CD8-positive, alpha-beta memory T cell (primary cell): ENCODE measurements around the gene CRTC1. TPM values are rescaled to one million over a fixed set of nuclear protein-coding genes. Genes with fewer than 3 reads are reported as not detected.

Source experiments
- CTCF ChIA-PET: fragments of 350-600 bp; sonication (Branson Sonifier 250); formaldehyde crosslinking; loops from one replicate; lab custom pipeline; 2021; ENCODE audit warnings: antibody characterized with exemption; lab: Charles Lee
- POLR2A ChIA-PET: fragments of 350-600 bp; sonication (Branson Sonifier 250); formaldehyde crosslinking; loops from one replicate; lab custom pipeline; 2021; ENCODE audit warnings: antibody characterized with exemption; lab: Charles Lee
- DNase-seq, 5 donors: peaks; one replicate each; pipeline versions ENCODE4 v3.0.0 to v3.0.0-alpha.2; 2020 to 2022; ENCODE audit warnings: mixed read lengths in 1 of 5
- H3K27ac ChIP-seq: one replicate; pipeline ENCODE4 v1.7.0; 2013; ENCODE audit warnings: low read depth, mild to moderate bottlenecking, low read length, moderate library complexity
- H3K27me3 ChIP-seq: 2 replicates; pipeline ENCODE4 v1.7.0; 2013; ENCODE audit warnings: low read length, mild to moderate bottlenecking; ENCODE audit not compliant: insufficient read depth, poor library complexity, severe bottlenecking
- H3K36me3 ChIP-seq: 2 replicates; pipeline ENCODE4 v1.7.0; 2013; ENCODE audit warnings: mild to moderate bottlenecking, low read length, moderate library complexity; ENCODE audit not compliant: insufficient read depth
- H3K4me1 ChIP-seq: 2 replicates; pipeline ENCODE4 v1.7.0; 2013; ENCODE audit warnings: mild to moderate bottlenecking, low read length, moderate library complexity; ENCODE audit not compliant: insufficient read depth
- H3K4me3 ChIP-seq: 2 replicates; pipeline ENCODE4 v1.7.0; 2013; ENCODE audit warnings: mild to moderate bottlenecking, low read length
- H3K9me3 ChIP-seq: 2 replicates; pipeline ENCODE4 v1.7.0; 2013; ENCODE audit warnings: mild to moderate bottlenecking, low read length
- H3K27ac Mint-ChIP-seq, 8 donors: one replicate each; pipeline ENCODE4 v1.8.0; 2020 to 2021; ENCODE audit warnings: mixed read lengths in 8 of 8, mild to moderate bottlenecking in 6 of 8, inconsistent platforms in 3 of 8, moderate library complexity in 3 of 8
- H3K27me3 Mint-ChIP-seq, 2 donors: one replicate each; pipeline ENCODE4 v1.8.0; 2020 to 2021; ENCODE audit warnings: mixed read lengths in 2 of 2, mild to moderate bottlenecking in 1 of 2, moderate library complexity in 1 of 2
- H3K36me3 Mint-ChIP-seq, 3 donors: one replicate each; pipeline ENCODE4 v1.8.0; 2020 to 2021; ENCODE audit warnings: mixed read lengths in 3 of 3, inconsistent platforms in 1 of 3, mild to moderate bottlenecking in 1 of 3
- H3K4me1 Mint-ChIP-seq, 3 donors: one replicate each; pipeline ENCODE4 v1.8.0; 2020 to 2021; ENCODE audit warnings: mixed read lengths in 3 of 3, inconsistent platforms in 1 of 3, mild to moderate bottlenecking in 1 of 3
- H3K4me3 Mint-ChIP-seq, 7 donors: one replicate each; pipeline ENCODE4 v1.8.0; 2020 to 2021; ENCODE audit warnings: mixed read lengths in 7 of 7, mild to moderate bottlenecking in 6 of 7, moderate library complexity in 4 of 7, inconsistent platforms in 2 of 7
- H3K9me3 Mint-ChIP-seq, 5 donors: one replicate each; pipeline ENCODE4 v1.8.0; 2020 to 2022; ENCODE audit warnings: mixed read lengths in 5 of 5, mild to moderate bottlenecking in 3 of 5, moderate library complexity in 2 of 5, inconsistent platforms in 1 of 5
- polyA plus RNA-seq: library from polyadenylated mRNA; unstranded; fragments of 300-500 nt; fragmentation: Illumina TruSeq; gene quantifications from one replicate; pipeline ENCODE4 v1.2.3, GENCODE V29; 2021
- total RNA-seq, 2 experiments: library from RNA; stranded (reverse); gene quantifications; one replicate each; pipeline ENCODE4 v1.2.3, GENCODE V29; 2021

The CRTC1 gene
- total and polyA plus RNA-seq, 3 experiments from 2014 or later = 1.3 to 7.1 (median 6.7) TPM

DNA sequence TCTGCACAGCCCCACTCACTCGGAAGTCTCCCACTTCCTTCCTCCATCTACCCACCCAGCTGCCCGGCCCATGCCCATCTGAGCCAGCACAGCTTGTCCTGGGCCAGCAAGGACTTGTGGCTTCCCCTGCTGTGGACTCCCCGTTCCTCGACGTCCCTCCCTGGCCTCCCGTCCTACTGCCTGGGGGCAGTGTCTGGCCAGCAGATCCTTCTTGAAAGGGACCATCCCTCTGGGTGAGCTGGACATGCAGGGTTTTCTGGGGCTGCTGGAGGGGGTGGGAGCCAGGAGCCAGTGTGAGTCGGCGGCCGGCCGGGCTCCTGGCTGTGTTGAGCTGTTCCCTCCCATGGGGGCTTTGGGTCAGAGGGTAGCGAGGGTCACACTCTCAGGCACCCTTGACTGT, 26.7 kb downstream of the CRTC1 start:
- Histone ChIP-seq H3K9me3 (no peaks in the 10 kb centered on the region), H3K27ac (no peak overlapping the region), H3K4me1 (no peaks in the 10 kb centered on the region), H3K36me3 (no peaks in the 10 kb centered on the region), H3K4me3 (no peak overlapping the region), H3K27me3 (no peaks in the 10 kb centered on the region)
- peaks cover 15 to 28% (median 15%) of the 10 kb centered on the region in 3 donors for H3K4me1 Mint-ChIP-seq
- ChIA-PET POLR2A (no interaction called here), CTCF (no interaction called here)
- no peak overlapping the region for H3K4me3 Mint-ChIP-seq
- no peak for DNase-seq
- H3K27ac Mint-ChIP-seq = no peak overlapping the region
- no peaks in the 10 kb centered on the region for H3K9me3 Mint-ChIP-seq
- peaks cover 0 to 1% (median 0%) of the 10 kb centered on the region in 3 donors for H3K36me3 Mint-ChIP-seq
- no peaks in the 10 kb centered on the region for H3K27me3 Mint-ChIP-seq

DNA sequence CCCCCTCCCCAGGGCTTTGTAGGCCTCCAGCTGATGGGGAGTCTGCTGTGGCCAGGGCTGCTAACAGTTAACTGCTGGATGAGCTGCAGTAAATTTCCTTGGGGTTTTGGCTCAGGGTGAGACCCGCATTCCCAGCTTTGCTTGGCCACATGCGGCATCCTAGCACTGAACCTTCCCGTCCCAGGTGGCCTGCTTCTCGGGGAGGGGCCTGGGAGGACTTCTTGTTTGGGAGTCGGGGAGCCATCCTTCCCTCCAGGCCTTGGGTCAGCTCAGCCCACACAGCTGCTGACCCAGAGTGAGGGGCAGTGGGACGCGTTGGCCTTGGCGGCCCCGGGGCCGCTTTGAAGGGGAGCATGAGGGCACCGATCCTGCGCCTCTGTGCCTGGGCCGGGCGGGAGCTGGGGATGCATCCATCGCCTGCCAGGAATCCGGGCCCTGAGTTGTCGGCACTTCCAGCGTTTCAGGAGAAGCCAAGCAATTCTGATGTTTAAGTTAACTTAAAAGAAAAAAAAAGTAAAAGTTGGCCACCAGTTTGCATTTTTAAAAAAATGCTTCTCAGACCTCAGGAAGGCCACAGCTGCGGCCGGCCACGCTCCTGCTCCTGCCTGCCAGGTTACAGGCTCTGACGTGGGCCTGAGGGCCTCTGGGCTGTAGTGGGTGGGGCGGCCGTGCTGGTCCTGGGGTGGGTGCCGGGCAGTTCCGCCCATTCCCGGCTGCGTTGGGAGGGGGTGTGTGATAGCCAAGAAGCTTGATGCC, 27.7 kb downstream of the CRTC1 start:
- Mint-ChIP-seq H3K9me3 (no peaks in the 10 kb centered on the region), H3K4me1 (peaks cover 16 to 31% (median 17%) of the 10 kb centered on the region in 3 donors), H3K27me3 (no peaks in the 10 kb centered on the region), H3K4me3 (no peak overlapping the region), H3K36me3 (no peaks in the 10 kb centered on the region), H3K27ac (no peak overlapping the region)
- ChIA-PET POLR2A (no interaction called here), CTCF (interaction anchor here (1.1 kb wide), 1 partner anchor 16 kb away, joined by 4 read pairs; no protein-coding TSS in a partner anchor)
- no peaks in the 10 kb centered on the region for H3K4me1 ChIP-seq
- no peaks in the 10 kb centered on the region for H3K36me3 ChIP-seq
- H3K27ac ChIP-seq = no peak overlapping the region
- H3K27me3 ChIP-seq = no peaks in the 10 kb centered on the region
- no peak overlapping the region for H3K4me3 ChIP-seq
- DNase-seq = no peak
- no peaks in the 10 kb centered on the region for H3K9me3 ChIP-seq

DNA sequence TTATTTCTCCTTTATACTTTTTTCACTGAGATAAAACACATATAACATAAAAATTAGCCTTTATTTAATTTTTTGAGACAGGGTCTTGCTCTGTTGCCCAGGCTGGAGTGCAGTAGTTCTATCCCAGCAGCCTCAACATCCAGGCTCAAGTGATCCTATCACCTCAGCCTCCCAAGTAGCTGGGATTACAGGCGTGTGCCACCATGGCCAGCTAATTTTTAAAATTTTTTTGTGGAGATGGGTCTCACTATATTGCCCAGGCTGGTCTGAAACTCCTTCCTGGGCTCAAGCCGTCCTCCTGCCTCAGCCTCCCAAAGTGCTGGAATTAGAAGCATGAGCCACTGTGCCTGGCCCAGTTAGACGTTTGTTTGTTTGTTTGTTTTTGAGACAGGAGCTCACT, 28.4 kb downstream of the CRTC1 start:
- no peaks in the 10 kb centered on the region for H3K36me3 ChIP-seq
- Mint-ChIP-seq H3K27me3 (no peaks in the 10 kb centered on the region), H3K36me3 (no peaks in the 10 kb centered on the region), H3K27ac (no peak overlapping the region), H3K9me3 (no peaks in the 10 kb centered on the region), H3K4me1 (peaks cover 17 to 36% (median 20%) of the 10 kb centered on the region in 3 donors), H3K4me3 (no peak overlapping the region)
- POLR2A ChIA-PET = no interaction called here
- no peak overlapping the region for H3K27ac ChIP-seq
- H3K27me3 ChIP-seq = no peaks in the 10 kb centered on the region
- no peak overlapping the region for H3K4me3 ChIP-seq
- no peaks in the 10 kb centered on the region for H3K9me3 ChIP-seq
- CTCF ChIA-PET = interaction anchor here (1.1 kb wide), 1 partner anchor 15 kb away, joined by 4 read pairs; no protein-coding TSS in a partner anchor
- DNase-seq = no peak
- H3K4me1 ChIP-seq = no peaks in the 10 kb centered on the region

DNA sequence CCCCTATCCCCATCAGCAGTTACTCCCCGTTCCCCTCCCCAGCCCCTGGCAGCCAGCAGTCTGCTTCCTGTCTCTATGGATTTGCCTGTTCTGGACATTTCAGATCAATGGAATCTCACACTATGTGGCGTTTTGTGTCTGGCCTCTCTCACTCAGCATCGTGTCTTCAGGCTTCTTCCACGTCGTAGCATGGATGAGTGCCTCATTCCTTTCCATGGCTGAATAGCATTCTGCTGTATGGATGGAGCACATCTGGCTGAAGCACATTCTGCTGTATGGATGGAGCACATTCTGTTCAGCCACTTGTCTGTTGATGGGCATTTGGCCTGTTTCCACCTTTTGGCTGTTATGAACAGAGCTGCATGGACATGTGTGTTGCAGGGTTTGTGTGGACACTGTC, 29.5 kb downstream of the CRTC1 start:
- DNase-seq = no peak
- Mint-ChIP-seq H3K27ac (peak overlapping the region in 1 of 8 donors; percentile 73), H3K27me3 (no peaks in the 10 kb centered on the region), H3K36me3 (no peaks in the 10 kb centered on the region), H3K4me1 (peaks cover 17 to 39% (median 17%) of the 10 kb centered on the region in 3 donors), H3K4me3 (peak overlapping the region in 1 of 7 donors; percentile 54), H3K9me3 (no peaks in the 10 kb centered on the region)
- Histone ChIP-seq H3K27me3 (no peaks in the 10 kb centered on the region), H3K9me3 (no peaks in the 10 kb centered on the region), H3K27ac (no peak overlapping the region), H3K4me1 (no peaks in the 10 kb centered on the region), H3K36me3 (no peaks in the 10 kb centered on the region), H3K4me3 (no peak overlapping the region)
- ChIA-PET CTCF (no interaction called here), POLR2A (no interaction called here)

DNA sequence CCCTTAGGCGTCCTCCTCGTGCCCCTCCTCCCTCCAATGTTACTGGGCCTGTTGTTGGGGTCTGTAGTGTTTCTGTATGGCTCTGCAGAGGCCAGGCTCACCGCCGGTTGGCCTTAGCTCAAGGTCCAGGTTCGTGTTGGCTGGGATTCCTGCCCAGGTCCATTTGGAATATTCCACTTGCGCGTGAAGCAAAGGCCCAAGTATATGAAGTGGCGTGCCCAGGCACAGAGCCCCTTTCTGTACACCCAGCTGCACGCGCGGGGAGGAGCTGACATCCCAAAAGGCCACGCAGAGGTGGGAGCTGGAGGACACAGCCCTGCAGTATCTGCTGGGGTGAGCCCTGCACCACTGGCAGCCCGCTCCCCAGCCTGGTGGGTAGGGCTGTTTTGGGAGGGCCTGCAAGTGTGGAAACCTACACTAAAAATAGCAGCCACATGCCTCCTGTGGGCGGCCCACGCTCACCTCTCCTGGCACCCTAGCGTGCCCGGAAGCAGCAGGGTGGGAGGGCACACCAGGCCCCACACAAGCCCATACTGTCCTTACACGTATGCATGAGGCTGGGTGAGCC, 30.2 kb downstream of the CRTC1 start:
- CTCF ChIA-PET = no interaction called here
- Mint-ChIP-seq H3K9me3 (no peaks in the 10 kb centered on the region), H3K36me3 (peaks cover 0 to 4% (median under 1%) of the 10 kb centered on the region in 3 donors), H3K27me3 (no peaks in the 10 kb centered on the region), H3K27ac (peak overlapping the region in 1 of 8 donors; percentile 73), H3K4me3 (peak overlapping the region in 2 of 7 donors; percentile 40 to 54), H3K4me1 (peaks cover 17 to 39% (median 18%) of the 10 kb centered on the region in 3 donors)
- no peak overlapping the region for H3K27ac ChIP-seq
- POLR2A ChIA-PET = no interaction called here
- no peak overlapping the region for H3K4me3 ChIP-seq
- no peaks in the 10 kb centered on the region for H3K27me3 ChIP-seq
- no peaks in the 10 kb centered on the region for H3K36me3 ChIP-seq
- no peaks in the 10 kb centered on the region for H3K4me1 ChIP-seq
- no peaks in the 10 kb centered on the region for H3K9me3 ChIP-seq
- no peak for DNase-seq

DNA sequence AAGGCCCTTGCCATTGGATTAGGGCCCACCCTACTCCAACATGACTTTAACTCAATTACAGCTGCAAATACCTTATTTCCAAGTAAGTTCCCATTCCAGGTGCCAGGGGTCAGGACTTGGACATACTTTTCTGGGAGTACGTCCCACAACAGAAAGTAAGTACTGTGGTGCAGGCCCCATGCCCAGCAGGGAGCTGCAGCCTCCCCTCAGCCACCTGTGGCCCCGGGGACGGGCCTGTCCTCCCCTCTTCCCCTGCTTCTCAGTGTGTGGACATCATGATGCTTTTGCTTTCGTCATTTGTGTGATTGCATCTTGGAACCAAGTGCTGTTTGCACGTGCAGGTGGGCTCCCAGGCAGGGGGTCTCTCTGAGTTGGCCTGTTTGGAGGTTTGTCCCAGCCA, 31.9 kb downstream of the CRTC1 start:
- Histone ChIP-seq H3K4me1 (no peaks in the 10 kb centered on the region), H3K27me3 (no peaks in the 10 kb centered on the region), H3K27ac (no peak overlapping the region), H3K9me3 (no peaks in the 10 kb centered on the region), H3K36me3 (no peaks in the 10 kb centered on the region), H3K4me3 (no peak overlapping the region)
- no peak for DNase-seq
- Mint-ChIP-seq H3K36me3 (peaks cover 0 to 7% (median 3%) of the 10 kb centered on the region in 3 donors), H3K9me3 (no peaks in the 10 kb centered on the region), H3K27me3 (no peaks in the 10 kb centered on the region), H3K4me3 (no peak overlapping the region), H3K4me1 (peaks cover 17 to 34% (median 20%) of the 10 kb centered on the region in 3 donors), H3K27ac (peak overlapping the region in 2 of 8 donors; percentile 71 to 77)
- ChIA-PET CTCF (no interaction called here), POLR2A (no interaction called here)

DNA sequence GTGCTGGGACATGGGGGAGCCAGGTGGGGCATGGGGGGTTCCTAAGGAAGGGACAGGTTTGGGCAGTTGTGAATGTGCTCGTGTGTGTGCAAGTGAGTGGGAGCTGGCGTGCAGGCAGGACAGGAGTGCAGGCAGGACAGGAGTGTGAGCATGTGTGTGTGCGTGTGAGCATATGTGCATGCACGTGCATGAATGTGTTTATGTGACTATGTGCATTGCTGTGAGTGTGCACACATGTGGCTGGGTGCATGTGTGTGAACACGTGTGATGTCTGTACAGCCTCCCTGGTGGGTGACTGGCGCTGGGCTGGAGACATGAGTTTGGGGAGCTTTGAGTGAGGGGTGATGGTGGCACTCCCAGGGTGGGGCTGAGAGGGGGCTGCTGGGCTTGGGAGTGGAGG, 33.4 kb downstream of the CRTC1 start:
- H3K27ac ChIP-seq = no peak overlapping the region
- Mint-ChIP-seq H3K27ac (peak overlapping the region in 4 of 8 donors; percentile 18 to 77 (median 34)), H3K4me1 (peaks cover 17 to 37% (median 22%) of the 10 kb centered on the region in 3 donors), H3K9me3 (no peaks in the 10 kb centered on the region), H3K27me3 (no peaks in the 10 kb centered on the region), H3K36me3 (peaks cover 0 to 12% (median 7%) of the 10 kb centered on the region in 3 donors), H3K4me3 (no peak overlapping the region)
- ChIA-PET POLR2A (no interaction called here), CTCF (no interaction called here)
- H3K4me1 ChIP-seq = no peaks in the 10 kb centered on the region
- no peaks in the 10 kb centered on the region for H3K9me3 ChIP-seq
- no peak for DNase-seq
- no peaks in the 10 kb centered on the region for H3K27me3 ChIP-seq
- no peaks in the 10 kb centered on the region for H3K36me3 ChIP-seq
- H3K4me3 ChIP-seq = no peak overlapping the region

DNA sequence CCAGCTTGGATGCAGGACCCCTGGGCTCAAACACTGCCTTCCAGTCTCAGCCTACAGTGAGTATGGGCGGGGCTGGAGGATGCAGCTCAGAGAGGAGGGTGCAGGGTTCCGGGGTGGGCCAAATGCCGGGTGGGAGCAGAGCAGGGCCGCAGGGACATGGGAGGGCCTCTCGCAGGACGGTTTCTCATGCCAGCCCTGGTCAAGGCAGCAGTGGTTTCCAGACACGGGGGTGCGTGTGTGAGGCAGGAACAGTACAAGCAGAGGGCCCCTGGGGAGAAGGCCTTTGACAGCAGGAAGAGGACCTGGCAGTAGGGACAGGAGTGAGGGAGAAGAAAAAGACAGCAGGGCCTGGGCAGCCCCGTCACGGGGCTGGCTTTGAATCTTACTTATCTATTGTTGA, 34.1 kb downstream of the CRTC1 start:
- H3K36me3 ChIP-seq = no peaks in the 10 kb centered on the region
- no peaks in the 10 kb centered on the region for H3K9me3 Mint-ChIP-seq
- peaks cover 17 to 40% (median 22%) of the 10 kb centered on the region in 3 donors for H3K4me1 Mint-ChIP-seq
- no peaks in the 10 kb centered on the region for H3K9me3 ChIP-seq
- H3K4me3 Mint-ChIP-seq = no peak overlapping the region
- H3K4me3 ChIP-seq = no peak overlapping the region
- H3K27me3 ChIP-seq = no peaks in the 10 kb centered on the region
- ChIA-PET CTCF (no interaction called here), POLR2A (no interaction called here)
- no peak for DNase-seq
- peak overlapping the region in 2 of 8 donors; percentile 4 to 11 for H3K27ac Mint-ChIP-seq
- no peaks in the 10 kb centered on the region for H3K27me3 Mint-ChIP-seq
- H3K36me3 Mint-ChIP-seq = peaks cover 0 to 18% (median 9%) of the 10 kb centered on the region in 3 donors
- no peak overlapping the region for H3K27ac ChIP-seq
- H3K4me1 ChIP-seq = no peaks in the 10 kb centered on the region
